ENCODE results near the gene METAP2. TPM values are rescaled to one million over a fixed set of nuclear protein-coding genes. Genes with fewer than 3 reads are reported as not detected.
A peak's percentile ranks its signal among the peaks of the same experiment; 100 is the strongest.

Gene METAP2
- total RNA-seq, result 10 to 100 TPM; 38.2 to 55.0 TPM

DNA sequence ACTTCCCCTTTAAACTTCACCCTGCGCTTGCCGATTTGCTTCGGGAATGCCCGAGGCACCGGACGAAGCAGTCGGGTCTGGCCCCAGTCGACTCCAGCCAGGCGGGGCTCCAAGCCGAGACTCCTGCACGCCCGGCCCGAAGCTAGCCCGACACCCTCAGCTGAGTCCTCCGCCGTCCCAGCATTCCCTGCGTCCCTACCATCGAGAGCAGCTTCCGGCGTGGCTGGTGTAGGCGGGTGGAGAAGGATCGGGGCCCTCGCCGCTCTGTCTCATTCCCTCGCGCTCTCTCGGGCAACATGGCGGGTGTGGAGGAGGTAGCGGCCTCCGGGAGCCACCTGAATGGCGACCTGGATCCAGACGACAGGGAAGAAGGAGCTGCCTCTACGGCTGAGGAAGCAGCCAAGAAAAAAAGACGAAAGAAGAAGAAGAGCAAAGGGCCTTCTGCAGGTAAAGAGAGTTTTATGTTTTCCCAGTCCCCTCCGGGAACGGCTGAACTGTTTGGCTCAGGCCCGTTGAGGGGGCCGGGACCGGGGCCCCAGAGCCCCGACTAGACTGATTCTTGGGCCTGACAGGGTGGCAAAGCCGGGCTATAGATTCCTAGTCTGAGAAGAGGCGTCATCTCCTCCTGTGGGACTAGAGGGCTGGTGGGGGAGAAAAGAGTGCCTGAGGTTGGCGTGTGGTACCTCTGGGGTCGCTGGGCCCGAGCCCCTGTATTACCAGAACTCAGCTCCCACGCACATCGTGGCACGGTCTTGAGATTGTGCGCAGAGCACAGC is at the start of gene METAP2:
Gene METAP2, plus strand, starts transcription at position 269 of the 776 bp plus-strand sequence. Its CDS starts 28 bp downstream, at position 297.
- intact Hi-C loops (cut with DNase I), result no loop called here
- peaks cover 48% of the 10 kb centered on the region for H3K4me1 ChIP-seq
- no peaks in the 10 kb centered on the region for H3K27me3 ChIP-seq
- peak; percentile 96 to 98 (median 98) for DNase-seq
- TF ChIP-seq, protein P1, sequence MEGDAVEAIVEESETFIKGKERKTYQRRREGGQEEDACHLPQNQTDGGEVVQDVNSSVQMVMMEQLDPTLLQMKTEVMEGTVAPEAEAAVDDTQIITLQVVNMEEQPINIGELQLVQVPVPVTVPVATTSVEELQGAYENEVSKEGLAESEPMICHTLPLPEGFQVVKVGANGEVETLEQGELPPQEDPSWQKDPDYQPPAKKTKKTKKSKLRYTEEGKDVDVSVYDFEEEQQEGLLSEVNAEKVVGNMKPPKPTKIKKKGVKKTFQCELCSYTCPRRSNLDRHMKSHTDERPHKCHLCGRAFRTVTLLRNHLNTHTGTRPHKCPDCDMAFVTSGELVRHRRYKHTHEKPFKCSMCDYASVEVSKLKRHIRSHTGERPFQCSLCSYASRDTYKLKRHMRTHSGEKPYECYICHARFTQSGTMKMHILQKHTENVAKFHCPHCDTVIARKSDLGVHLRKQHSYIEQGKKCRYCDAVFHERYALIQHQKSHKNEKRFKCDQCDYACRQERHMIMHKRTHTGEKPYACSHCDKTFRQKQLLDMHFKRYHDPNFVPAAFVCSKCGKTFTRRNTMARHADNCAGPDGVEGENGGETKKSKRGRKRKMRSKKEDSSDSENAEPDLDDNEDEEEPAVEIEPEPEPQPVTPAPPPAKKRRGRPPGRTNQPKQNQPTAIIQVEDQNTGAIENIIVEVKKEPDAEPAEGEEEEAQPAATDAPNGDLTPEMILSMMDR (IDR thresholded peaks at IDR 0.05), result no peak
- peak; percentile 95 to 99 (median 99) for TF ChIP-seq POLR2A (IDR thresholded peaks at IDR 0.05)
- ATAC-seq, result peak; percentile 98
- peak within 1 kb of the TSS; percentile 86 to 96 (median 91) for H3K27ac ChIP-seq
- H3K4me3 ChIP-seq, result peak within 1 kb of the TSS; percentile 85 to 92
- H3K9me3 ChIP-seq, result no peaks in the 10 kb centered on the region
- peaks cover 0 to 2% of the 10 kb centered on the region in 2 donors for H3K36me3 ChIP-seq (replicated peaks in 1 of 2; ENCODE audit: insufficient read depth in 1 of 2, low read depth in 2 of 2)
- WGBS, 2 donors, result 0% methylated on average over 21 to 49 of the region's 49 CpGs

DNA sequence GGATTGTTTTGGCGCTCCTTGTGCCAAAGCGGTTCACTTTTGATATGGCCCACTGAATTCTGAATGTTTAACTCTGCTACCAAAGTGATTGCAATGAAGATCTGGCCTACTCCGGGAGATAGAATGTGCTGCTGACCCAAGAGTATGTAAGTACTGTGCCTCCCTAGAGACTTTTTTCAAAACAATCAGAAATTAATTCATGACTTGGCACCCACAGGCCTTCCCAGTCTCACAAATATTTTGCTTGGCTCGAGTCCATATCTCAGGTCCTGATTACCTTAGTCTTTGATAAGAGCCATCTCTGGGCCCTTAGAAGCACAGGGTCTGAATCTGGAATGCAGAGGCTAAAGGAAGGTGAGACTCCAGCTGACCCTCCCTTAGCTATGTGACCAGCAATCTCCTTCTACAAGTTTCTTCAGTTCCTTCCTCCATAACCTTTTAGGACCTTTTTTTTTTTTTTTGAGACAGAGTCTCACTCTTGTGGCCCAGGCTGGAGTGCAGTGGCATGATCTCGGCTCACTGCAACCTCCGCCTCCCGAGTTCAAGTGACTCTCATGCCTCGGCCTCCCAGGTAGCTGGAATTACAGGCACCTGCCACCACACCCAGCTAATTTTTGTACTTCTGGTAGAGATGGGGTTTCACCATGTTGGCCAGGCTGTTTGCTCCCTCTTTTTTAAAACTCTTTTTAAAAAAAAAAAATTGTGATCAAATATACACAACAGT is 49.5 kb upstream of the METAP2 start:
- ATAC-seq (peak; percentile 86), DNase-seq (peak; percentile 41 to 70 (median 54))
- Histone ChIP-seq H3K27me3 (no peaks in the 10 kb centered on the region), H3K36me3 (replicated peaks in 1 of 2; ENCODE audit: insufficient read depth in 1 of 2, low read depth in 2 of 2) (no peaks in the 10 kb centered on the region), H3K4me1 (peaks cover 20% of the 10 kb centered on the region), H3K9me3 (no peaks in the 10 kb centered on the region), H3K27ac (peak overlapping the region in 2 of 4 donors; percentile 40 to 64), H3K4me3 (no peak overlapping the region)
- 21 to 29% methylated on average over 8 of the region's 8 CpGs for WGBS, 2 donors
- intact Hi-C loops (cut with DNase I), result no loop called here
- TF ChIP-seq, protein P1 (IDR thresholded peaks at IDR 0.05), result no peak

DNA sequence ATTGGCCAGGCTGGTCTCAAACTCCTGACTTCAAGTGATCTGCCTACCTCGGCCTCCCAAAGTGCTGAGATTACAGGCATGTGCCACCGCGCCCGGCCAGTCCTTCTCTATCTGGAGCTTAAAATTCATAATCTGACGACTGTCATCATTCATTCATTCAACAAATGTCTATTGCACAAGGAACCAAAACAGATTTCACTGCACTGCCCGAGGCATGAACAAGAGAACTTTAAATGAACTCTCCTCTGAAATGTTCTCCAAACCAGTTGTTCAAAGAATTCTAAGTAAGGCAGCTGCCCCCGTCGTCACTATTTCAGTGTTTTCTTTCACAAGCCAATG is 44.8 kb upstream of the METAP2 start:
- no peak for DNase-seq
- Histone ChIP-seq H3K27me3 (no peaks in the 10 kb centered on the region), H3K9me3 (no peaks in the 10 kb centered on the region), H3K4me1 (peaks cover 12% of the 10 kb centered on the region), H3K4me3 (no peak overlapping the region), H3K36me3 (replicated peaks in 1 of 2; ENCODE audit: insufficient read depth in 1 of 2, low read depth in 2 of 2) (no peaks in the 10 kb centered on the region), H3K27ac (no peak overlapping the region)
- intact Hi-C loops (cut with DNase I), result no loop called here
- ATAC-seq, result no peak
- WGBS, 2 donors, result 86 to 89% methylated on average over 8 of the region's 8 CpGs
- no peak for TF ChIP-seq POLR2A (IDR thresholded peaks at IDR 0.05)
- TF ChIP-seq, protein P1 (IDR thresholded peaks at IDR 0.05), result no peak

DNA sequence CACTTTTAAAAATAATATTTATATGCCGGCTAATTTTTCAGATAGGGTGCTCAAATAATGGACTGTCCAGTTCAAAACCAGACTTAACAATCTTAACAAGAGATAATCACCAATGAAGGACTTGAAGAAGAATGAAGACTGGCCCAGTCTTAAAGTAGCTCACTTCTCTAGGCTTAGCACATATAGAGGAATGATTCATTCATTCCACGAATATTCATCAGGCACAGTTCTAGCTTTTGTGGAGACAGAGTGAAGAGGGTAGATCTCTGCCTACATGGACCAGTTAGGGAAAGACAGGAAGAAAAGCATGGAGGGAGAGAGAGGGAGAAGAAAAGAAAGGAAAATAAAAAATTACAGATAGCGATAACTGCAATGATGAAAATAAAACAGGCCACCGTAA is 42.8 kb upstream of the METAP2 start:
- Histone ChIP-seq H3K36me3 (replicated peaks in 1 of 2; ENCODE audit: insufficient read depth in 1 of 2, low read depth in 2 of 2) (no peaks in the 10 kb centered on the region), H3K27ac (no peak overlapping the region), H3K4me1 (peaks cover 6% of the 10 kb centered on the region), H3K27me3 (no peaks in the 10 kb centered on the region), H3K9me3 (no peaks in the 10 kb centered on the region), H3K4me3 (no peak overlapping the region)
- WGBS, 2 donors, result 89 to 90% methylated on average over 4 of the region's 4 CpGs
- TF ChIP-seq, protein P1 (IDR thresholded peaks at IDR 0.05), result no peak
- TF ChIP-seq POLR2A (IDR thresholded peaks at IDR 0.05), result no peak
- DNase-seq, result no peak
- ATAC-seq, result no peak
- intact Hi-C loops (cut with DNase I), result no loop called here
